Duodenal mucosa (tissue), 2 donors: ENCODE measurements around the gene PRKAB2.
"Not testable (repeated sequence)": the region's sequence is repeated elsewhere in the genome, so short reads cannot be mapped to it uniquely, and the experiment has no call there.

ENCODE experiments used
- H3K27ac ChIP-seq: one replicate; pipeline ENCODE4 v1.7.0; 2013; ENCODE audit warnings: low read depth, low read length
- H3K27me3 ChIP-seq, 2 donors: one replicate each; pipeline ENCODE4 v1.7.0; 2013; ENCODE audit warnings: low read length in 2 of 2, control low read depth in 1 of 2; ENCODE audit not compliant: insufficient read depth in 2 of 2, control insufficient read depth in 1 of 2
- H3K36me3 ChIP-seq, 2 donors: one replicate each; pipeline ENCODE4 v1.7.0; 2013; ENCODE audit warnings: low read length in 2 of 2, control low read depth in 1 of 2; ENCODE audit not compliant: insufficient read depth in 2 of 2, control insufficient read depth in 1 of 2
- H3K4me1 ChIP-seq, 2 donors: one replicate each; pipeline ENCODE4 v1.7.0; 2013; ENCODE audit warnings: low read length in 2 of 2, control low read depth in 1 of 2; ENCODE audit not compliant: insufficient read depth in 2 of 2, control insufficient read depth in 1 of 2
- H3K4me3 ChIP-seq, 2 donors: one replicate each; pipeline ENCODE4 v1.7.0; 2013; ENCODE audit warnings: low read length in 2 of 2, low read depth in 1 of 2
- H3K9ac ChIP-seq, 2 donors: one replicate each; pipeline ENCODE4 v1.7.0; 2013; ENCODE audit warnings: low read length in 2 of 2, low read depth in 1 of 2
- H3K9me3 ChIP-seq, 2 donors: one replicate each; pipeline ENCODE4 v1.7.0; 2013; ENCODE audit warnings: low read length in 2 of 2, control low read depth in 1 of 2; ENCODE audit not compliant: control insufficient read depth in 1 of 2

Gene PRKAB2

GRCh38 chr1:147209825-147210821 is 37.9 kb upstream of the PRKAB2 start:
- peaks cover 24 to 32% of the 10 kb centered on the region in 2 donors for H3K4me1 ChIP-seq
- no peak overlapping the region for H3K4me3 ChIP-seq
- no peaks in the 10 kb centered on the region for H3K9me3 ChIP-seq
- H3K9ac ChIP-seq, result no peak overlapping the region
- no peaks in the 10 kb centered on the region for H3K27me3 ChIP-seq
- no peak overlapping the region for H3K27ac ChIP-seq
- peaks cover 14 to 24% of the 10 kb centered on the region in 2 donors for H3K36me3 ChIP-seq

- Histone ChIP-seq H3K4me1 (peaks cover 19 to 28% of the 10 kb centered on the region in 2 donors), H3K9ac (no peak overlapping the region), H3K36me3 (peaks cover 14 to 29% of the 10 kb centered on the region in 2 donors), H3K27ac (no peak overlapping the region), H3K27me3 (no peaks in the 10 kb centered on the region), H3K4me3 (no peak overlapping the region), H3K9me3 (no peaks in the 10 kb centered on the region)
Measured at GRCh38 chr1:147208619-147209018, 36.3 kb upstream of the PRKAB2 start.

DNA sequence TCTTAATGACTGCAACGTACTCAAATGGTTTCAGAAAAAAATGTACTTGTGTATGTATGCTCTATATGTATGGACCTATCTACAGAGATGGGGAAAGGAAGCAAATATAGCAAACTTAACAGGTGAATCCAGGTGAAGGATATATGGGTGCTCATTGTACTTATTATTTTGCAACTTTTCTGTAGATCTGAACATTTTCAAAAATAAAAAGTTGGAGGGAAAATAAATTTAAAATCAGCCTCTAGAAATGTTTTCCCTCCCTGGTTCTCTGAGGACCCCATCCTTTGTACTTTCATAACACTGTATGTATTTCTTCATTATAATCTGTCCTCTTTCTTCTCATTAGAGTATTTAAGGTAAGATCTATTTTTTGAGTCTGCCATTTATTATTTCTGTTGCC is 34.9 kb upstream of the PRKAB2 start:
- Histone ChIP-seq H3K27ac (no peak overlapping the region), H3K27me3 (no peaks in the 10 kb centered on the region), H3K9me3 (no peaks in the 10 kb centered on the region), H3K4me1 (peaks cover 18% of the 10 kb centered on the region in 2 donors), H3K36me3 (peaks cover 11 to 23% of the 10 kb centered on the region in 2 donors), H3K4me3 (no peak overlapping the region), H3K9ac (no peak overlapping the region)

DNA sequence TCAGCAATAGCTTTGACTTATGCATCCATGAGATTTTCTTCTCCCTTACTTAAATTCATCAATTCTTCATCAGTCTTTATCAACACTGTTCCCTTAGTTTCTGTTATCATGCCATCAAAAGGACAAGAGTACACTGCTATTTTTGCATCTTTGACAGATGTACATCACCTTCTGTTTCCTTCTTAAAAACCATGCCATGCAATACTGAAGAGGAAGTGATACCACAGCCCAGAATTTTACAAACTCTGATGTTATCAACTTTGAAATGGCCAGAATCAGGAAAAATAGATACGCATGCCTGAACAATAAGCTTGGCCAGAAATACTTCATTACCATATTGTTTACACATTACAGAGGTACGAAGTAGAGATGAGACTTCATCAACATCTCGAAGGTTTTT is 31.8 kb upstream of the PRKAB2 start:
- H3K36me3 ChIP-seq, result peaks cover 7 to 19% of the 10 kb centered on the region in 2 donors
- H3K27me3 ChIP-seq, result no peaks in the 10 kb centered on the region
- H3K4me1 ChIP-seq, result no peaks in the 10 kb centered on the region
- no peak overlapping the region for H3K9ac ChIP-seq
- no peak overlapping the region for H3K27ac ChIP-seq
- no peak overlapping the region for H3K4me3 ChIP-seq
- no peaks in the 10 kb centered on the region for H3K9me3 ChIP-seq

- Histone ChIP-seq H3K4me1 (no peaks in the 10 kb centered on the region), H3K27me3 (no peaks in the 10 kb centered on the region), H3K4me3 (no peak overlapping the region), H3K27ac (no peak overlapping the region), H3K36me3 (peaks cover 1 to 7% of the 10 kb centered on the region in 2 donors), H3K9ac (no peak overlapping the region), H3K9me3 (no peaks in the 10 kb centered on the region)
Measured at GRCh38 chr1:147202576-147202975, 30.3 kb upstream of the PRKAB2 start.

- Histone ChIP-seq H3K27me3 (no peaks in the 10 kb centered on the region), H3K9me3 (no peaks in the 10 kb centered on the region), H3K9ac (no peak overlapping the region), H3K4me1 (no peaks in the 10 kb centered on the region), H3K4me3 (no peak overlapping the region), H3K36me3 (peaks cover 0 to 6% of the 10 kb centered on the region in 2 donors), H3K27ac (no peak overlapping the region)
Measured at GRCh38 chr1:147201786-147202185, 29.5 kb upstream of the PRKAB2 start.

DNA sequence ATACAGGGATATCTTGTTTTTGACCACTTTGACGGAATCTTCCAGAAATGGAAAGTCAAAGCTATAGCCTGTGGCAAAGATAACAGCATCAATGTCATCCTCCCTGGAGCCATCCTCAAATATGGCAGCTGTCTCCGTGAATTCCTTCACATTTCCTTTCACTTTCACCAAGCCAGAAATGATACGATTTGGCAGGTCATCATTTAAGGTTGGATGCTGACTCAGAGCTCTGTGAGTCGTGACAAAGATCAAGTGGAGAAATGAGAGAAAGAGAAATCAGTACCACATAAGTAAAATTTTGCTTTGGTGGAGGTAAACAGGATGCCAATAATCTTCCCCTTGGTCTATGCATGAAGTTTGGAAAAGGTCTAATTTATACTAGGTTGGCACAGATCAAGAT is 29.0 kb upstream of the PRKAB2 start:
- Histone ChIP-seq H3K27me3 (no peaks in the 10 kb centered on the region), H3K4me1 (no peaks in the 10 kb centered on the region), H3K9me3 (no peaks in the 10 kb centered on the region), H3K36me3 (peaks cover 0 to 6% of the 10 kb centered on the region in 2 donors), H3K4me3 (no peak overlapping the region), H3K9ac (no peak overlapping the region), H3K27ac (no peak overlapping the region)

GRCh38 chr1:147197324-147197723 is 25.1 kb upstream of the PRKAB2 start:
- not testable (repeated sequence) for H3K9ac ChIP-seq, H3K27me3 ChIP-seq, H3K27ac ChIP-seq, H3K4me3 ChIP-seq, H3K36me3 ChIP-seq, H3K9me3 ChIP-seq, H3K4me1 ChIP-seq

GRCh38 chr1:147189514-147189913 is 17.2 kb upstream of the PRKAB2 start:
- Histone ChIP-seq H3K27me3 (no peaks in the 10 kb centered on the region), H3K27ac (no peak overlapping the region), H3K4me3 (no peak overlapping the region), H3K4me1 (no peaks in the 10 kb centered on the region), H3K9ac (no peak overlapping the region), H3K36me3 (peaks cover 4 to 9% of the 10 kb centered on the region in 2 donors), H3K9me3 (no peaks in the 10 kb centered on the region)

- no peak overlapping the region for H3K27ac ChIP-seq
- H3K36me3 ChIP-seq, result peaks cover 9% of the 10 kb centered on the region in 2 donors
- H3K4me3 ChIP-seq, result no peak overlapping the region
- H3K27me3 ChIP-seq, result no peaks in the 10 kb centered on the region
- H3K4me1 ChIP-seq, result no peaks in the 10 kb centered on the region
- H3K9ac ChIP-seq, result no peak overlapping the region
- no peaks in the 10 kb centered on the region for H3K9me3 ChIP-seq
Measured at GRCh38 chr1:147185432-147185831, 13.2 kb upstream of the PRKAB2 start.
